GM18868 (cell line): ENCODE data around the gene MYL11.
A peak's percentile ranks its signal among the peaks of the same experiment; 100 is the strongest.

ENCODE experiments used
- ATAC-seq: cut with Tn5 transposase; IDR thresholded peaks from one replicate; pipeline ENCODE4 v1.9.1; 2021; ENCODE audit warnings: mild to moderate bottlenecking, moderate library complexity; ENCODE audit not compliant: unreplicated experiment

MYL11 gene

GRCh38 chr16:30369938-30370455 is 4.6 kb upstream of the MYL11 start:
- peak; percentile 3 for ATAC-seq

- peak; percentile 76 for ATAC-seq
Observed at GRCh38 chr16:30370456-30371247, 4.0 kb upstream of the MYL11 start, which contains the start of gene TBC1D10B. TBC1D10B (minus strand) TSS chr16:30370494; CDS start chr16:30370183, 311 bp downstream.

GRCh38 chr16:30371248-30371816 is 3.3 kb upstream of the MYL11 start:
- no peak for ATAC-seq

GRCh38 chr16:30372038-30372712 is 2.4 kb upstream of the MYL11 start:
- no peak for ATAC-seq

GRCh38 chr16:30372725-30373124 is 1.9 kb upstream of the MYL11 start:
- no peak for ATAC-seq

- ATAC-seq = no peak
Observed at GRCh38 chr16:30375864-30376263, 1.3 kb downstream of the MYL11 start.

GRCh38 chr16:30376461-30376902 is 1.9 kb downstream of the MYL11 start:
- no peak for ATAC-seq

- ATAC-seq = no peak
Observed at GRCh38 chr16:30377050-30377811, 2.6 kb downstream of the MYL11 start.

- ATAC-seq = peak; percentile 38
Observed at GRCh38 chr16:30377812-30378235, 3.2 kb downstream of the MYL11 start.

- peak; percentile 88 for ATAC-seq
Observed at GRCh38 chr16:30378236-30379157, 3.9 kb downstream of the MYL11 start.

- ATAC-seq = no peak
Observed at GRCh38 chr16:30379158-30379783, 4.7 kb downstream of the MYL11 start.

- ATAC-seq = no peak
Observed at GRCh38 chr16:30380072-30380802, 5.6 kb downstream of the MYL11 start.

- ATAC-seq = no peak
Observed at GRCh38 chr16:30380803-30381208, 6.2 kb downstream of the MYL11 start.

- ATAC-seq = no peak
Observed at GRCh38 chr16:30381291-30382041, 6.9 kb downstream of the MYL11 start.

GRCh38 chr16:30382111-30382881 is 7.7 kb downstream of the MYL11 start, which contains the start of gene SEPTIN1:
SEPTIN1 (minus strand) TSS chr16:30382561; CDS start chr16:30382542, 19 bp downstream.
- ATAC-seq = peak; percentile 33

GRCh38 chr16:30383521-30383920 is 8.9 kb downstream of the MYL11 start:
- no peak for ATAC-seq

- no peak for ATAC-seq
Observed at GRCh38 chr16:30394592-30395154, 20.1 kb downstream of the MYL11 start.
